GM18870 (cell line): ENCODE measurements around the gene GMDS.
A peak's percentile ranks its signal among the peaks of the same experiment; 100 is the strongest.
"Not testable (repeated sequence)": the region's sequence is repeated elsewhere in the genome, so short reads cannot be mapped to it uniquely, and the experiment has no call there.

Experiments used
- ATAC-seq: cut with Tn5 transposase; IDR thresholded peaks from one replicate; pipeline ENCODE4 v1.9.1; 2021; ENCODE audit warnings: moderate library complexity; ENCODE audit not compliant: unreplicated experiment

The GMDS gene

GRCh38 chr6:1761477-1761877, 483.9 kb downstream of the GMDS start:
- no peak for ATAC-seq

DNA sequence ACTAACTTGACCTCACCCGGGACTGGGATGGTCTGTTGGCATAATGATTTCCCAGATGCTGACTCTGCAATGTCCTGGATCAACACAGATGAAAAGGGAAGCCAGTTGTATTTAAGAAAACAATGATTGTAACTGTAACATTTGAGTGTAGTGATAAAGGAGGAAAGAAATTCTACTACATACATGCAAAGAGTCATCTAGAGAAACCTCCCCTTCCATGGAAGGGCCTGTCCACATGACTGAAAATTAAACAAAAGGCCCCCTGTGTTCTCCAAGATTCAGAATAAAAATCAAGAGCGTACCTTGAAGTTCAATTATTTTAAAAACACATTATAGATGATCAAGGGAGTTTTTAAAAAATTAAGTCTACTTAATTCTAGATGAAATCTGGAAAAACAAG, 484.5 kb downstream of the GMDS start:
- ATAC-seq, result no peak

- ATAC-seq, result no peak
These were observed 485.5 kb downstream of the GMDS start for GRCh38 chr6:1759870-1760269.

- no peak for ATAC-seq
These were observed 487.2 kb downstream of the GMDS start for GRCh38 chr6:1758076-1758679.

DNA sequence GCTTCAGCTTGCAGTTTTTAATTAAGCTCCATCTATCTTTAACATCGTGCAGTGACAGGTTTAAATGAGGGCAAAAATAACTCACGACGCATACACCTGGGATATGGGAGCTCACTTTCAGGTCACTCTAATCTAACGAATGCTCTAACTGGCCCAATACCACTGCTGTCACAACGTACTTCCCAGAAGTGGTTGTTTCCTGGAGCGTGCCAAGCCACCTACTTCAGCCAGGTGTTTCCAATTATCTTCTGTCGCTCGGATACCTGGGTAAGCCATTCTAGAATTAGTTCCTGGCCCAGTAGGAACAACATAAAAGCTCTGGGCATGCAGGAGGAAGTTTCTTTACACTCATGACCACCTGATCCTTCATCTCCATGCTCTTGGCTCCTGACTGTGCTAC, 488.3 kb downstream of the GMDS start:
- ATAC-seq, result no peak

DNA sequence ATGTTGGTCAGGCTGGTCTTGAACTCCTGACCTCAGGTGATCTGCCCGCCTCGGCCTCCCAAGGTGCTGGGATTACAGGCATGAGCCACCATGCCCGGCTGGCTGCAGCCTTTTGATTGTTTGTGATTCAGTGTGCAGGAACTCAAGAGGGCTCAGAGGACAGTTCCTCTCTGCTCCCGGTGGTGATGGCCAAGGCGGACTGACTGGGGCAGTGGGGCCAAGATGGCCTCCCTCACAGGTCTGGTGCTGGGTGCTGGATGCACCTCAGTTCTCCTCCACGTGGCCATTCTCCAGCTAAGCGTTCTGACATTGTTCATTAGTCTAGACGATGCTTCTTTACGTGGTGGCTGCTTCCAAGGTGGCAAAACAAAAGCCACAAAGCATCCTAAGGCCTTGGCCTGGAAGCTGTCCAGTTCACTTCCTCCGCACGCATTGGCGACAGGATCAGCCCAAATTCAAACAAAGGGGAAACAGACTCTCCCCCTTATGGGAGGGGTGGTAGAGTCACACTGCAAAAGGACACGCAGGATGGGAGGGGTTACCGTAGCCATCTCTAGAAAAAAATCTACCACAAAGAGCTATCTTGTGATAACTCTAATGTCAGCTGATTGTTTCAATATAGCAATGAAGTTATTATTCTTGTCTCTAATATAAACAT, 488.8 kb downstream of the GMDS start:
- no peak for ATAC-seq

- ATAC-seq, result not testable (repeated sequence)
These were observed 494.3 kb downstream of the GMDS start for GRCh38 chr6:1751063-1751462.

DNA sequence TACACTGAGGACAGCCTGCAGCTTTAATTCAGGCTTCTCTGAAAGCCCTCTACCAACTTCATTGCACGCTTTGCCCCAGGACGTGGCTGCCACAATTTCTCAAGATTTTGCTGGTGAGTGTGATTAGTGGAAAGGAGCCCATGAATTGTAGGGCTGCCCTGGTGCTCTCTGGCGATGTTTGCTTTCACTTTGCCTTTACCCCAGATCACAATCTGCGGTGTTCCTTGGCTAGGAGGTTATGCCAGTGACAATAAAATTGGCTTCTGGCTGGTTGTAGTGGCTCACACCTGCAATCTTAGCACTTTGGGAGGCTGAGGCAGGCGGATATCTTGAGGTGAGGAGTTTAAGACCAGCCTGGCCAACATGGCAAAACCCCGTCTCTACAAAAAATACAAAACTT, 496.4 kb downstream of the GMDS start:
- no peak for ATAC-seq

- no peak for ATAC-seq
These were observed 497.9 kb downstream of the GMDS start for GRCh38 chr6:1747531-1747930.

- ATAC-seq, result no peak
These were observed 498.4 kb downstream of the GMDS start for GRCh38 chr6:1747003-1747402.

GRCh38 chr6:1745814-1746213, 499.6 kb downstream of the GMDS start:
- ATAC-seq, result no peak

DNA sequence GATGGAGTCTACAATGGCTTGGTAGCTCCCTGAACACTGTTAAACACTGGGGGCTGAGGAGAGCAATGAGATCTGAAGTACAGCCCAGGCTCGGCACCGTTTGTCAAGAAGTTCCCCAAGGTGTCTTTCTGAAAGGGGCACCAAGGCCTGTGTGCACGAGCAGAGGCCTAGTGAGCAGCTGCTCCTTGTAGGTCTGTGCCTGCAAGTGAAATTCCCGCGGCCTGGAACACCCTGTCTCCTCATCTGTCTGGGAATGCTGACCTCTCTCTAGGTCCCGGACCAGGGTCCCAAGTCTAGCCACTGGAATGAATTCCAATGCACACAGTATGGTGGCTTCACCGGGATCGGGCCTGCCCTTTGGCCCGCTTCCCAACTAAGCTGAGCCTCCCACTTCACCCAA, 500.9 kb downstream of the GMDS start:
- ATAC-seq, result no peak

- ATAC-seq, result peak; percentile 93
These were observed 505.7 kb downstream of the GMDS start for GRCh38 chr6:1739680-1740079.

DNA sequence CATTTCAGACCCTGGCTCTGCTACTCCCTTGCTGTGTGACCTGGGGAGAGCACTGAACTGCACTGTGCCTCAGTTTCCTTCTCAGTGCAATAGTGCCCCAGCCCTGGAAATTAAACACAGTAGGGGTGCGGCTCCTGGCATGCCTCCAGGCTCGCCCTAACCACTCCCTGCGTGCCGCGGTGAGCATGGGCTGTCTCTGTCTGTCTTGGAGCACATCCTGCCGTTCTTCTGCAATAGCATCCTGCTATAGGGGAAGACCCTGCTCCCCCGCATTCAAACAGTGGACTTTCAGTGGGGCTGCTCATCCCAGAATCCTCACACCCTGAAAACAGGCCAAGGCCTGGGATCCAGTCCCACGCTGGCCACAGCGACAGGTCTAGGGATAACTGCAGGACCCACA, 506.2 kb downstream of the GMDS start:
- ATAC-seq, result peak; percentile 21

DNA sequence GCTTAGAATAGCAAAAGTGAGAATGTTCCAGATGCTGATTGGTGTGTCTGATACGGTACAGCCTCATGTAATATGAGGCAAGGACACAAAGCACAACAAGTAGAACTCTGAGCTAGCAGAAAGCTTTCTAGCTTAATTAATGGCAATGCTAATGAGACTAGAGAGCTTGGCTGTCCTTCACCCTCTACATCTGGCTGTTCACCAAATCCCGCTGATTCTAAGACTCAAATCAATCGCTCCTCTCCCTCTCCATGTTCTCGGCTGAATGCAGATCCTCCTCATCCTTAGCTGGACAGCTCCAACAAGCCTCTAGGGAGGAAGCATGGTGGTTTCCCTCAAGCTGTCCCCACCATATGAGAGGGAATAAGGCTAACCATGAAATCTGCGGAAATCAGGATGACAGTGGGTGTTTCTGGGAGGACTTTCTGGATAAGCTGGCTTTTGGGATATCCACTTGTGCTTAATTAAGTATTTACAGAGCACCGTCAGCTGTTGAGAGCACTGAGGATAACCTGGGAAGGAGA, 506.8 kb downstream of the GMDS start:
- no peak for ATAC-seq

- ATAC-seq, result no peak
These were observed 507.7 kb downstream of the GMDS start for GRCh38 chr6:1737463-1738311.

GRCh38 chr6:1736346-1737105, 508.9 kb downstream of the GMDS start:
- no peak for ATAC-seq

GRCh38 chr6:1735239-1735803, 510.1 kb downstream of the GMDS start:
- ATAC-seq, result no peak

DNA sequence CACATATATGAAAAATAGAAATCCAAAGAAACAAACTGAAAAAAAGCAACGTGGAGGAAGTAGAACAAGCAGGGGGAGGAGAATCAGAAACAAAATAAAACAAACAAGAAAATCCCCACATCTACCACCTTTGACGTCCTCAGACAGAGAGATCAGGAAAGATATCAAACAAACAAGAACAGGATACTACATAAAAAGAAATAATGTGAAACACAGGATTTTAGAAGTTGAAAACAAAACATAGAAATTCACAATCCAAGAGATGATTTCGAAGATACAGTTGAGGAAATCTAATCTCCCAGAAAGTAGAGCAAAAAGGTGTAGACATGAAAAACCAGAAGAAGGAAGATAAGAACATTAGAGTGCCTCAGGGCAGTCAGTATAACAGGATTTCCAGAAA, 514.5 kb downstream of the GMDS start:
- no peak for ATAC-seq

DNA sequence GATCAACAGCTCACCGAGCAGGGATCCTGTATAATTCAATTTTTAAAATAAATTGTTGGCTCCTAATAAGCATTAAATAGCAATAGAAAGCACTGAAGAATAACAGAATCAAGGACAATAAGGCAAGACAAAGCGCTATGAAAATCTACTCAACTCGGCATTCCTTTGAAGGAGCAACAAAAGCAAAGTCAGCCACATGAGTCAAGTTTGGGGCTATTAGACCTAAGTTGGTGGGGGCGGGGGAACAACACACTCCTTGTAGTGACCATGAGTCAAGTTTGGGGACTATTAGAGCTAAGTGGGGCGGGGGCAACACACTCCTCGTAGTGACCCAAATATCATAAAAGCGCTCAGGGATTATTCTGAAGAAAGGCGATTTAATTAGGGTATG, 515.7 kb downstream of the GMDS start:
- no peak for ATAC-seq
